C4-2B (cell line): ENCODE data around the gene LIMS1.

ENCODE experiments used
- CTCF ChIP-seq: fragments of 450-650 bp; conservative IDR thresholded peaks from 2 replicates; pipeline ENCODE4 v1.5.1; 2017; ENCODE audit warnings: mild to moderate bottlenecking
- ZFX ChIP-seq: fragments of 450-650 bp; IDR thresholded peaks from 2 replicates; pipeline ENCODE4 v1.6.1; 2017

- TF ChIP-seq CTCF (no peak), ZFX (no peak)
Observed at GRCh38 chr2:108542071-108542470, 7.8 kb downstream of the LIMS1 start.
